Measurements from ENCODE around the gene SECTM1.
"Not testable (repeated sequence)": the region's sequence is repeated elsewhere in the genome, so short reads cannot be mapped to it uniquely, and the experiment has no call there.

SECTM1 gene

DNA sequence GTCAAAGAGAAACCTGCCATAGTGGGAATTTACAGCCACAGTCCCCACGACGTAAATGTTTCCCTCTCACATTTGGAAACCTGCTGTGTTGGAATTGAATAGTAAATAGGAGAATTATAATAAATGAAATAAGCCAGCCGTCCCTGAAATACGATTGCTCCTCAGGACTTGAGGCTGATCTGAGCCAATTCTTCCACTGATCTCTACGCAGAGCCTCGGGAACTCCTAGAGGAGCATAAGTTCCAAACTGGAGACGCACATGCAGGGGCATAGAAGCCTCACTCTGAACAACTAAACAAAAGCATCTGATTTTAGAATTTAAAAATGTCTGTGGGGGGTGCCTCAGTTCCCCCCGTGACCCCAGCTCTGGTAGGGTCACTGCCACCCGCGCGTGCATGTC is 15.3 kb upstream of the SECTM1 start:
- ATAC-seq (ENCODE audit: low read depth) (no peak), DNase-seq (ENCODE audit: low spot score) (no peak)
- TF ChIP-seq, protein P1, sequence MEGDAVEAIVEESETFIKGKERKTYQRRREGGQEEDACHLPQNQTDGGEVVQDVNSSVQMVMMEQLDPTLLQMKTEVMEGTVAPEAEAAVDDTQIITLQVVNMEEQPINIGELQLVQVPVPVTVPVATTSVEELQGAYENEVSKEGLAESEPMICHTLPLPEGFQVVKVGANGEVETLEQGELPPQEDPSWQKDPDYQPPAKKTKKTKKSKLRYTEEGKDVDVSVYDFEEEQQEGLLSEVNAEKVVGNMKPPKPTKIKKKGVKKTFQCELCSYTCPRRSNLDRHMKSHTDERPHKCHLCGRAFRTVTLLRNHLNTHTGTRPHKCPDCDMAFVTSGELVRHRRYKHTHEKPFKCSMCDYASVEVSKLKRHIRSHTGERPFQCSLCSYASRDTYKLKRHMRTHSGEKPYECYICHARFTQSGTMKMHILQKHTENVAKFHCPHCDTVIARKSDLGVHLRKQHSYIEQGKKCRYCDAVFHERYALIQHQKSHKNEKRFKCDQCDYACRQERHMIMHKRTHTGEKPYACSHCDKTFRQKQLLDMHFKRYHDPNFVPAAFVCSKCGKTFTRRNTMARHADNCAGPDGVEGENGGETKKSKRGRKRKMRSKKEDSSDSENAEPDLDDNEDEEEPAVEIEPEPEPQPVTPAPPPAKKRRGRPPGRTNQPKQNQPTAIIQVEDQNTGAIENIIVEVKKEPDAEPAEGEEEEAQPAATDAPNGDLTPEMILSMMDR (IDR thresholded peaks at IDR 0.05; ENCODE audit: poor library complexity, severe bottlenecking), result no peak
- Histone ChIP-seq H3K4me3 (ENCODE audit: severe bottlenecking) (no peak overlapping the region), H3K27ac (ENCODE audit: poor library complexity, severe bottlenecking) (no peak overlapping the region), H3K4me1 (ENCODE audit: insufficient read depth, poor library complexity, severe bottlenecking) (no peaks in the 10 kb centered on the region), H3K36me3 (ENCODE audit: low read depth) (no peaks in the 10 kb centered on the region), H3K27me3 (ENCODE audit: insufficient read depth, poor library complexity, severe bottlenecking) (no peaks in the 10 kb centered on the region), H3K9me3 (ENCODE audit: severe bottlenecking) (no peaks in the 10 kb centered on the region)

DNA sequence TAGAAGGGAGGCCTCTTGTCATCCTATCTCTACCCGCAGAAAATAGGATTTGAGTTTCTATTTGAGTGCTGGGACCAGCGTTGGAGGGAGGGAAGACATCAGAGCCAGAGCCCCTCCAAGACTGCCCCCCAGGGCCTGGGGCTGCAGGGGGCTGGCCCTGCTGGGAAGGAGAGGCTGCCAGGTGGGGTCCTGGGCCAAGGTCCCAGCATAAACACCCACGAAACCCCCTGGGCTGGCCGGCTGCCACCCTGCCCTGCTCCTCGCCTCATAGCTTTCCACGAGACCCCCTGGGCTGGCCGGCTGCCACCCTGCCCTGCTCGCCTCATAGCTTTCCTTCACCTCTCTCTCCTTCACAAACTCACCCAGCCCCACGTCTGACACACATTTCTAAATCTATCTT is 14.9 kb upstream of the SECTM1 start:
- no peak for ATAC-seq (ENCODE audit: low read depth)
- no peaks in the 10 kb centered on the region for H3K4me1 ChIP-seq (ENCODE audit: insufficient read depth, poor library complexity, severe bottlenecking)
- no peak overlapping the region for H3K4me3 ChIP-seq (ENCODE audit: severe bottlenecking)
- H3K27me3 ChIP-seq (ENCODE audit: insufficient read depth, poor library complexity, severe bottlenecking), result no peaks in the 10 kb centered on the region
- no peaks in the 10 kb centered on the region for H3K9me3 ChIP-seq (ENCODE audit: severe bottlenecking)
- no peak overlapping the region for H3K27ac ChIP-seq (ENCODE audit: poor library complexity, severe bottlenecking)
- TF ChIP-seq, protein P1 (IDR thresholded peaks at IDR 0.05; ENCODE audit: poor library complexity, severe bottlenecking), result no peak
- no peak for DNase-seq (ENCODE audit: low spot score)
- H3K36me3 ChIP-seq (ENCODE audit: low read depth), result no peaks in the 10 kb centered on the region

DNA sequence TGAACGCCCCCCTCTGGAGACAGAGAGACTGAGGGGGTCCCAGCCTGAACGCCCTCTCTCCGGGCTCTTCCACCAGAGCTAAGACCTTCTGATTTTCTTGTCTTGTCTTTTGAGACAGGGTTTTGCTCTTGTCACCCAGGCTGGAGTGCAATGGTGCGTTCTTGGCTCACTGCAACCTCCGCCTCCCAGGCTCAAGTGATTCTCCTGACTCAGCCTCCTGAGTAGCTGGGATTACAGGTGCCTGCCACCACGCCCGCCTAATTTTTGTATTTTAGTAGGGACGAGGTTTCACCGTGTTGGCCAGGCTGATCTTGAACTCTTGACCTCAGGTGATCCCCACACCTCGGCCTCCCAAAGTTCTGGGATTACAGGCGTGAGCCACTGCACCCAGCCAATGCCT is 14.4 kb upstream of the SECTM1 start:
- H3K4me3 ChIP-seq (ENCODE audit: severe bottlenecking); H3K4me1 ChIP-seq (ENCODE audit: insufficient read depth, poor library complexity, severe bottlenecking); ATAC-seq (ENCODE audit: low read depth); H3K27ac ChIP-seq (ENCODE audit: poor library complexity, severe bottlenecking); H3K9me3 ChIP-seq (ENCODE audit: severe bottlenecking); DNase-seq (ENCODE audit: low spot score); H3K27me3 ChIP-seq (ENCODE audit: insufficient read depth, poor library complexity, severe bottlenecking); H3K36me3 ChIP-seq (ENCODE audit: low read depth): not testable (repeated sequence)

DNA sequence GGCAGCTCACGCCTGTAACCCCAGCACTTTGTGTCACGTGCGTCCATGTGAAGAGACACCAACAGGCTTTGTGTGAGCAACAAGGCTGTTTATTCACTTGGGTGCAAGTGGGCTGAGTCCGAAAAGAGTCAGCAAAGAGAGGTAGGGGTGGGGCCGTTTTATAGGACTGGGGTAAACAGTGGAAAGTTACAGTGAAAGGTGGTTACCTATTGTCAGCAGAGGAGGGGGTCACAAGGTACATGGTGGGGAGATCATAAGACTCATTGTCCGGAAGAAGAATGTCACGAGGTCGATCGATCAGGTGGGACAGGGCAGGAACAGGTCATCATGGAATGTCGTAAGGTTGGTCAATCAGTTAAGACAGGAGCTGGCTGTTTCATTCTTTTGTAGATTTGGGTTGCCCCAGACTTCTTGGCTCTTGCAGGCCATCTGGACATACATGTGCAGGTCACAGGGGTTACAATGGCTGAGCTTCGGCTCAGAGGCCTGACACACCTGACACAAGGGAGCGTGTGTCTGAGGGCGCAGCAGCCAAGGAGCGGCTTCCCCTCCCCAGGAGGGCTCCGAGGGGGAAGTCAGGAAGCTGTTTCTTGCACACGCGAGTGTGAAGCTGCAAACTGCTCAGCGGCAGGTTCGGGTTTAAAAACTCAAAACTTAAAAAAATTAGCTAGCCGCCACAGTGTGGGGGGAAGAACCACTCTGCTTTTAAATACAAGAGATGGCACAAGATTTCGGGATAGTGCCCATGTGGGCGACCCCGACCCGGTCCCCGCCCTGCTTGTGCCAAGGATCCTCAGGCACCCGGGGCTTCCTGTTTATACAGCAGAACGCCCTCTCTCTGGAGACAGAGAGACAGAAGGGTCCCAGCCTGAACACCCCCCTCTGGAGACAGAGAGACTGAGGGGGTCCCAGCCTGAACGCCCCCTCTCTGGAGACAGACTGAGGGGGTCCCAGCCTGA is 13.1 kb upstream of the SECTM1 start:
- Histone ChIP-seq H3K4me1 (ENCODE audit: insufficient read depth, poor library complexity, severe bottlenecking) (no peaks in the 10 kb centered on the region), H3K36me3 (ENCODE audit: low read depth) (no peaks in the 10 kb centered on the region), H3K4me3 (ENCODE audit: severe bottlenecking) (no peak overlapping the region), H3K27me3 (ENCODE audit: insufficient read depth, poor library complexity, severe bottlenecking) (no peaks in the 10 kb centered on the region), H3K9me3 (ENCODE audit: severe bottlenecking) (no peaks in the 10 kb centered on the region), H3K27ac (ENCODE audit: poor library complexity, severe bottlenecking) (no peak overlapping the region)
- DNase-seq (ENCODE audit: low spot score) (no peak), ATAC-seq (ENCODE audit: low read depth) (no peak)
- TF ChIP-seq, protein P1 (IDR thresholded peaks at IDR 0.05; ENCODE audit: poor library complexity, severe bottlenecking), result no peak

DNA sequence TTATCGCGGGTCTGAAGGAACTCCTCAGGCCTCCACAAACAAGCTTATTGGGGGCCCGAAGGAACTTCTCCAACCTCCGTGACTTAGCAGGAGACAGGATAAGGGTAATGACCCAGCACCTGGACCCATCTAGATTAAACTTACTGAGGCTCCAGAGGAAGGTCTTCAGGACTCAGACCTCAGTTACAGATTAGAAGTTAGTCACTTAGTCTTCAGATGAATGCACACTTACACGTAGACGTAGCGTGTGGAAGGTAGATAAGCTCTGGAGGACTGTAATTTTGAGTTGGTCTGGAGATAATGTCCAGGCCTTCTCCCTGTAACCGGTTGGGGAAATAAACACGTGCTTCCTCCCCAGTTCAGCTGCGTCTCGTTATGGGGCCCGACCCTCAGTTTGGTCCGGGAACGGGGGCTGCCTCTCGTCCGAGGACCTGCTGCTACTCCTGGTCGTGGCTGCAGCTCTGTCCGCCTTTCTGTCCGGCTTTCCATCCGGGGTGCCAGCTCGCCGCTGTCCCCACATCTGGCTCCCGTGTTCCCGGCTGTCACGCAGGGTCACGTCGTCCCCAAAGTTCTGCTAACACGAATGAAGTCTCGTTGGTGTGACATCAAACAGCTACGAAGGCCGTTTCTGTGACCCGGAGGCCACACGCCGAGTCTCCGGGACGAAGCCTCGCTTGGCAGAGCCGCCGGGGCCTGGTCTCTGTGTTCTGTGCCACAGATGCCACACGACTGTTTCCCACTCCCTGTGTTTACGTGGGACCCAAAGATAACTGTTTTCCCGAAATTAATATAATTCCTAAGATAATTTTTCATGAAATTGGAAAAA is 11.8 kb upstream of the SECTM1 start:
- H3K4me1 ChIP-seq (ENCODE audit: insufficient read depth, poor library complexity, severe bottlenecking), result no peaks in the 10 kb centered on the region
- H3K36me3 ChIP-seq (ENCODE audit: low read depth), result no peaks in the 10 kb centered on the region
- no peaks in the 10 kb centered on the region for H3K9me3 ChIP-seq (ENCODE audit: severe bottlenecking)
- TF ChIP-seq, protein P1 (IDR thresholded peaks at IDR 0.05; ENCODE audit: poor library complexity, severe bottlenecking), result no peak
- peak; percentile 61 for DNase-seq (ENCODE audit: low spot score)
- H3K27ac ChIP-seq (ENCODE audit: poor library complexity, severe bottlenecking), result no peak overlapping the region
- H3K27me3 ChIP-seq (ENCODE audit: insufficient read depth, poor library complexity, severe bottlenecking), result no peaks in the 10 kb centered on the region
- H3K4me3 ChIP-seq (ENCODE audit: severe bottlenecking), result no peak overlapping the region
- no peak; the same call in 2 of the 3 replicates for ATAC-seq (ENCODE audit: low read depth)
